ENCODE results near the gene GLT1D1.

Gene GLT1D1

GRCh38 chr12:128951448-128951847 lies 98.2 kb downstream of the GLT1D1 start:
- no peaks in the 10 kb centered on the region for H3K9me3 ChIP-seq
- H3K4me3 ChIP-seq (ENCODE audit: low read depth, low read length): no peak overlapping the region
- no peak for DNase-seq
- no peaks in the 10 kb centered on the region for H3K4me1 ChIP-seq
- H3K27me3 ChIP-seq: no peaks in the 10 kb centered on the region
- no peak for TF ChIP-seq CTCF (IDR thresholded peaks at IDR 0.05; ENCODE audit: low read depth, low read length)
- H3K36me3 ChIP-seq: no peaks in the 10 kb centered on the region

DNA sequence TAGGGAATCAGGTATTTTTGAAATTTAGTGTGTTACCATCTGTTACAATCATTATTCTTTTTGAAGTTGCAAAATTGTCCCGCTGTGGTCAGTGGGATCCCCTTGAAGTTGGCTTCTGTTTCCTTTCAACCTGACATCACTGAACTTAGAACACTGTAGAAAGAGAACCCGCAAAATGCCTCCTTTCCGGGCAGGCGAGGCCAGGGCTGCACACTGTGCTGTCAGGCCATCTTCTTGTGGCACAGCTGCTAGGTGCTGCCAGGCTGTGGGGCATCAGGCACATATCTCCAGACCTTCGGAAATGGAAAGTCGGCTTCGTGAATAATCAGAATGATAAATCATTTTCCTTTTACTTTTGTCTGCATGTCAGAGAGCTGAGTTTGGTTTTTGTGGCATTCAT lies 103.5 kb downstream of the GLT1D1 start:
- Histone ChIP-seq H3K9me3 (peaks cover 2% of the 10 kb centered on the region), H3K27me3 (no peaks in the 10 kb centered on the region), H3K36me3 (no peaks in the 10 kb centered on the region), H3K4me1 (no peaks in the 10 kb centered on the region), H3K4me3 (ENCODE audit: low read depth, low read length) (no peak overlapping the region)
- DNase-seq: no peak
- TF ChIP-seq CTCF (IDR thresholded peaks at IDR 0.05; ENCODE audit: low read depth, low read length): no peak

- H3K9me3 ChIP-seq: peaks cover 5% of the 10 kb centered on the region
- no peak for TF ChIP-seq CTCF (IDR thresholded peaks at IDR 0.05; ENCODE audit: low read depth, low read length)
Measured at GRCh38 chr12:128959901-128960300, 106.6 kb downstream of the GLT1D1 start.

DNA sequence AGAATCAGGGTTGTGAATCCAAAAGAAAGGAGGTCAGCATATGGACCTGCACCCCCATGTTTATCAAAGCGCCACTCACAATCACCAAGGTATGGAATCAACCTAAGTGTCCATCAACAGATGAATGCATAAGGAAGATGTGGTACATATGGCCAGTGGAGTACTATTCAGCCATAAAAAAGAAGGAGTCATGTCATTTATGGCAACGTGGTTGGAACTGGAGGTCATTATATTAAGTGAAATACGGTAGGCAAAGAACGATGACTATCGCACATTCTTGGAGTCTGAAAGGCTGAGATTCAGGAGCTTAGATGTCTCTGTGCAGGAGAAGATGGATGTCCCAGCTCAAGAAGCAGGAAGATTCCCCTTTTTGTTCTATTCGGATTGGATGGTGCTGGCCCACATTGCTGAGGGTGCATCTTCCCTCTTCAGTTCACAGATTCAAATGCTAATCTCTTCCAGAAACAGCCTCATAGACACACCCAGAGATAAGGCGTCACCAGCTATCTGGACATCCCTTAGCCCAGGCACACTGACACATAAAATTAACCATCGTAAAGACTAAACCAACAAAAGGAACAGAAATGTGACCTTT lies 108.1 kb downstream of the GLT1D1 start:
- no peaks in the 10 kb centered on the region for H3K36me3 ChIP-seq
- no peaks in the 10 kb centered on the region for H3K27me3 ChIP-seq
- DNase-seq: no peak
- TF ChIP-seq CTCF (IDR thresholded peaks at IDR 0.05; ENCODE audit: low read depth, low read length): no peak
- H3K4me1 ChIP-seq: no peaks in the 10 kb centered on the region
- peaks cover 5% of the 10 kb centered on the region for H3K9me3 ChIP-seq
- H3K4me3 ChIP-seq (ENCODE audit: low read depth, low read length): no peak overlapping the region

More at GRCh38 chr12:128959901-128960300, 106.6 kb downstream of the GLT1D1 start:
- no peaks in the 10 kb centered on the region for H3K27me3 ChIP-seq
- H3K36me3 ChIP-seq: no peaks in the 10 kb centered on the region
- DNase-seq: no peak
- H3K4me3 ChIP-seq (ENCODE audit: low read depth, low read length): no peak overlapping the region
- no peaks in the 10 kb centered on the region for H3K4me1 ChIP-seq

GRCh38 chr12:128961957-128962356 lies 108.7 kb downstream of the GLT1D1 start:
- no peak for TF ChIP-seq CTCF (IDR thresholded peaks at IDR 0.05; ENCODE audit: low read depth, low read length)
- Histone ChIP-seq H3K36me3 (no peaks in the 10 kb centered on the region), H3K4me1 (no peaks in the 10 kb centered on the region), H3K27me3 (no peaks in the 10 kb centered on the region), H3K9me3 (peaks cover 5% of the 10 kb centered on the region), H3K4me3 (ENCODE audit: low read depth, low read length) (no peak overlapping the region)
- no peak for DNase-seq

DNA sequence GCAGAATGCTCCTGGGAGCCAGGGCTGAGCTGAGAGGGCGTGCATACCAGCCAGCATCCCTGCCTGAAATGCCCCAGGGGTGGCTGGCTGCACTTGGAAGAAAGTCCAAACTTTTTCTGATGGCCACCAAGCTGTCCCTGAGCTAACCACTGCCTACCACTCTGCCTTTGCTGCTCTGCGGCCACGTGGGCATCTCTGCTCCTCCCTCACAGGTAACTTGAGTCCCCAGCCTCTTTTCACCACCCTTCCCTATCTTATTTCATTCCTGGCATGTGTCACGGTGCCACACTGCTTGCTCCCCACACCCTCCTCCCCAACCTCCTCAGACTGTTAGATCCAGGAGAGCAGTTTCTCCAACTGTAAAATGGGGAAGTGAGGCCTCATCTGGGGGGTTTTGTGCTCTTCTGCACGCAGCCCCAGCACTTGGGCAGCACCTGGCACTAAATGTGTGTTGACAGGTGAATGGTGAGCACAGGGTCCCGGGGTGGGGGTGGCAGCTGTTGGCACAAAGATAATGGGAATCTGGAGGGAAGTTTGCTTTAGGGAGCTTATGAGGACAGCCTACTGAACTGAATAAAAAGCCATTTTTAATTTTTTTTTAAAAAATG lies 113.0 kb downstream of the GLT1D1 start:
- DNase-seq: no peak
- Histone ChIP-seq H3K27me3 (no peaks in the 10 kb centered on the region), H3K36me3 (no peaks in the 10 kb centered on the region), H3K4me1 (no peaks in the 10 kb centered on the region), H3K4me3 (ENCODE audit: low read depth, low read length) (no peak overlapping the region), H3K9me3 (peaks cover 4% of the 10 kb centered on the region)
- no peak for TF ChIP-seq CTCF (IDR thresholded peaks at IDR 0.05; ENCODE audit: low read depth, low read length)

All from BE2C (cell line).